HG03565 (cell line): ENCODE measurements around the gene CCDC141.
"Not testable (repeated sequence)": the region's sequence is repeated elsewhere in the genome, so short reads cannot be mapped to it uniquely, and the experiment has no call there.

ENCODE experiments used
- ATAC-seq: cut with Tn5 transposase; IDR thresholded peaks from one replicate; pipeline ENCODE4 v1.9.1; 2021; ENCODE audit warnings: mild to moderate bottlenecking, moderate library complexity; ENCODE audit not compliant: unreplicated experiment

CCDC141 gene

GRCh38 chr2:179037807-179038206, 12.1 kb downstream of the CCDC141 start:
- peak; percentile 68 for ATAC-seq

GRCh38 chr2:179036353-179036905, 13.5 kb downstream of the CCDC141 start:
- no peak for ATAC-seq

- ATAC-seq = peak; percentile 98
These were observed 18.1 kb downstream of the CCDC141 start for GRCh38 chr2:179031731-179032408.

- no peak for ATAC-seq
These were observed 25.5 kb downstream of the CCDC141 start for GRCh38 chr2:179024445-179024844.

GRCh38 chr2:179022685-179023084, 27.3 kb downstream of the CCDC141 start:
- ATAC-seq = no peak

GRCh38 chr2:179021258-179021657, 28.7 kb downstream of the CCDC141 start:
- ATAC-seq = peak; percentile 74

DNA sequence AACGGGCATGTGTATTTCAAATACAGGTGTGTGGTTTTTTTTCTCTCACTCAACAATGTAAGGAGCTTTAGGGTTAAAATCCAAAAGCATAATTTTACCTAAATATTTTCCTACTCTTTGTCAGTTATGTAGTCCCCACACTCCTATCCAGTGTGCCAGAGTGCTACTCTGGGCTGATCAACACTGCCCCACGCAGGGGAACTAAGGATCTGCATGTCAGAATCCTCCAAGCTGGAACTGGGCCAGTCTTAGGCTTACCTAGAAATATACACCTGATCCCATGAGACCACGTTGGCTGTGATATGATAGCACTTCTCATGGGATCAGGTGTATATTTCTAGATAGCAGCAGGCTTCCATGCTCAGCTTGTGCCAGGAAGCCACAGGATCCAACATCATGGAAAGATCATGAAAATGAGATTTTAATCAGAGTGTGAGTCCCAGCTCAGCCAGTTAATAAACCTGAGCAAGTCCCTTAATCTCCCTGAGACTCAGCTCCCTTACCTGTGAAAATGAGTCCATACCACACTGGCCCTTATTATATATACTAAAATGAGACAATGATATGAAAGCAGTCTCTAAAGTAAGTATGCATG, 29.7 kb downstream of the CCDC141 start:
- peak; percentile 48 for ATAC-seq

DNA sequence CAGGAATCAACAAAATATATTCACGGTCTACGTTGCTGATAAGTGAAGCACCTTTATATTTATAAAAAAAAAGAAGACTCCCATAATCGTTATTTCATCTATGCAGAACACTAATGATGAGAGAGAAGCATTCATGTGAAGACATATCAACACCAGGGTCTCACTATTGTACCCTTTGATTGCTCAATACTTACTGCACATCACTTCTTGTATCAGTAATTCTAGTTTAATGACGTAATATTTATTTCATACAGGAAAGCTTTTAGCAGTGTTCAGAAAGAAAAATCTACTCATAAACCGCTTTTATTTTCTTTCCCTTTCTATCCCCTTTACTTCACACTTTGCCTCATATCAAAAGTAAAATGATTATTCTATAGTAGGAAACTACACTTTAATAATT, 30.7 kb downstream of the CCDC141 start:
- ATAC-seq = no peak

DNA sequence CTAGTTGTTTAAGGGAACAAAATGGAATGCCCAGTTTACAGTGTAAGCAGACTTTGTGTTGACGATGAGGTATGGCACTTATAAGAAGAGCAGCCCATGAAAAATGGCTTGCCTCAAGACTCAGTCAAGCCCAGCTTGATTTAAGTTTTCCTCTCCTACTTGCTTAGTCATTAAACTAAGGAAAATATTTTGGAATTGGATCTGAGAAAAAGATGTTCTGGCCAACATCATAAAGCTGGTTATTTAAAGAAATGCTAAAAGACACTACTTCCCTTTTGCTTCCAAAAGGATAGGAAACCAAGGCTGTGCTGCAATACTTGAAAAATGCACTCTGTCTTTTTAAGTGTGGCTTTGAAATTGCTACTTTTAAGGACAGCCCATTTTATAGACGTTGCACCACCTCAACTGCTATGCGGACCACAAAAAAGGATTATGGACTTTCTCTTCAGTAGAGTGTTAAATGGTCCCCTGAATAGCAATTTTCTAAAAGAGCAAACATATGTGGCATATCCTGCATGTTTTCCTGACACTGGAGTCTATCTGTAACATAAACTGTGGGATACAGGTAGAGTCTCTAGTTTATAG, 32.1 kb downstream of the CCDC141 start:
- ATAC-seq = no peak

GRCh38 chr2:179014189-179014588, 35.7 kb downstream of the CCDC141 start:
- ATAC-seq = not testable (repeated sequence)

- ATAC-seq = no peak
These were observed 44.0 kb downstream of the CCDC141 start for GRCh38 chr2:179005976-179006375.

GRCh38 chr2:178999476-178999875, 50.5 kb downstream of the CCDC141 start:
- no peak for ATAC-seq

DNA sequence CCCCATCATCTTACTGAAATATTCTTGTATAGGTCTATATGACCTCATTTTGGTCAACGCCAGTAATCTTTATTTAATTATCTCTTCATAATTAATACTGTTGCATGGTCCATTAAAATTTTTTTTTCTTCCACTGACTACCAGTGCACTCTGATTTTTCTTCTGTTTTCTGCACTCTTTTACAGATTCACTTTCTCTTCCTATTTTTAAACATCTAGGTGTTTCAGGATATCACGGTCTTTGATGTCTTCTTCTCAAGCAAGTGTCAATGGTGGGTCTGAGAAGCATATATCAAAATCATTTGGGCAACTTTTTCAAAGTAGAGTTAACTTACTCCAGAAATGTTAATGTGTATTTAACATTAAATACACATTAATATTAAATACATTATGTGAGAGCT, 51.4 kb downstream of the CCDC141 start:
- no peak for ATAC-seq

DNA sequence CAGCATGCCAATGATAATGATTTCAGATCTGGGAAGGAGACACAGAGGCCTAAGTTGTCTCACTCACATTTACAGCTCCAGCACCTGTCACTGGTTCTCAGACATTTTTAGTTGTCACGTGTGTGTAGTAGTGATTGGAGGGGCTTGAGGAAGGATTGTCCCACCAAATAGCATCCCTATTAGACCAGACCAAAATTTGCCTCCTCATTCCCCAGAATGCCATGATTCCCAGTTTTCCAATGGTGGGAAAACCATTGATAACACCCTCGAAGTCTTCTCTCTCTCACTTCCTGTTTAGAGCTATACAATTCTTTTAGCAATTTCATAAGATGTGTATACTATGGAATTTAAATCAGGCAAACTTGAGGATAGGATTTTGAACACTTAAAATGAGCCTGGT, 52.5 kb downstream of the CCDC141 start:
- no peak for ATAC-seq

GRCh38 chr2:178997067-178997466, 52.9 kb downstream of the CCDC141 start:
- no peak for ATAC-seq

DNA sequence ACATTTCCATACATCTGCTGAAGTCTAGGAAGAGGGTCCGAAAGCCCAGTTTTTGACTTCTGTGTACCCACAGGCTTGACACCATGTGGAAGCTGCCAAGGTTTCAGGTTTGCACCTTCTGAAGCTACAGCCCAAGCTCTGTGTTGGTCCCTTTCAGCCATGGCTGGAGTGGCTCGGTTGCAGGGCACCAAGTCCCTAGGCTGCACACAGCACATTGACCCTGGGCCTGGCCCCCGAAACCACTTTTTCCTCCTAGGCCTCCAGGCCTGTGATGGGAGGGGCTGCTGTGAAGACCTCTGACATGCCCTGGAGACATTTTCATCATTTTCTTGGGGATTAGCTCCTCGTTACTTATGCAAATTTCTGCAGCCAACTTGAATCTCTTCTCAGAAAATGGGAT, 55.7 kb downstream of the CCDC141 start:
- ATAC-seq = no peak

DNA sequence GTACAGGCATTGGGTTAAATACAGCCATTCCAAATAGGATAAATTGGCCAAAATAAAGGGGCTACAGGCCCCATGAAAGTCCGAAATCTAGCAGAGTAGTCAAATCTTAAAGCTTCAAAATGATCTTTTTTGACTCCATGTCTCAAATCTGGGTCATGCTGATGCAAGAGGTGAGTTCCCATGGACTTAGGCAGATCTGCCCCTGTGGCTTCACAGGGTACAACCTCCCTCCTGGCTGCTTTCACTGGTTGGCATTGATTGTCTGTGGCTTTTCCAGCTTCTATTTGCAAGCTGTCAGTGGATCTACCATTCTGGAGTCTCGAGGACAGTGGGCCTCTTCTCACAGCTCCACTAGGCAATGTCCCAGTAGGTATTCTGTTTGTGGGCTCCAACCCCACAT, 56.1 kb downstream of the CCDC141 start:
- no peak for ATAC-seq

DNA sequence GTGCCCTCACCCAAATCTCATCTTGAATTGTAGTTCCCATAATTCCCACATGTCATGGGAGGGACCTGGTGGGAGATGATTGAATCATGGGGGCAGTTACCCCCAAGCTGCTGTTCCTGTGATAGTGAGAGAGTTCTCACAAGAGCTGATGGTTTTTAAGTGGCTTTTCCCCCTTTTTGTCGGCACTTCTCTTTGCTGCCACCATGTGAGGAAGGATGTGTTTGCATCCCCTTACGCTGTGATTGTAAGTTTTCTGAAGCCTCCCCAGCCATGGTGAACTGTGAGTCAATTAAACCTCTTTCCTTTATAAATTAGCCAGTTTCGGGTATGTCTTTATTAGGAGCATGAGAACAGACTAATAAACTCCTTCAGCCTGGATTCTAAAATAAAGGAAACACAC, 57.2 kb downstream of the CCDC141 start:
- not testable (repeated sequence) for ATAC-seq

DNA sequence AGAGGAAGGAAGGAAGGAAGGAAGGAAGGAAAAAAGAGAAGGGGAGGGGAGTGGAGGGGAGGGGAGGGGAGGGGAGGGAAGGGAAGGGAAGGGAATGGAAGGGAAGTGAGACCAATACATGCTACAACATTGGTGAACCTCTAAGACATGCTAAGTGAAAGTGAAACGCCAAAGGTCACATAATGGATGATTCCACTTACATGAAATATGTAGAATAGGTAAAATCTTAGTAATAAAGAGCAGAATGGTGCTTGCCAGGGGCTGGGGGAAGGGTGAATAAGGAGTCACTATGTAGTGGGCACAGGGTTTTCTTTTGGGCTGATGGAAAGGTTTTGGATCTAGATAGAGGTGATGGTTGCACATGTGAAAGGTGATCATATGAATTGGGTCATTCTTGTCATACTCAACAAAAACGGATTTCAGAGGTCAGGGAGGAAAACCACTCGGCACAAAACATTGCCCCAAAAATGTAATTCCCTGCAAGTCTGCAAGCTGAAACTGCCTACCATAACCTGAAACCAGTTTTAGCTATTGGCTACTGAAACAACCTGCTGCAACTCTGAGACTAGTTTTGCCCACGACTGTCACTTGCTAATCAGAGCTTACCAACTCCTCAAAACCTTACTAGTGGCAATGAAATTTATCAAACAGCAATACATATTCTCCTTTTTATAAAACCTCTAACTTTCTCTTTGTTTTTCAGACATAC, 59.2 kb downstream of the CCDC141 start:
- peak; percentile 85 for ATAC-seq

- ATAC-seq = not testable (repeated sequence)
These were observed 60.5 kb downstream of the CCDC141 start for GRCh38 chr2:178989424-178989823.

- ATAC-seq = not testable (repeated sequence)
These were observed 67.3 kb downstream of the CCDC141 start for GRCh38 chr2:178982652-178983051.
